Raji (cell line): ENCODE data around the gene SCML1.

ENCODE experiments used
- POLR2A ChIP-seq: IDR thresholded peaks from 2 replicates; pipeline ENCODE4 v1.6.1; 2011; ENCODE audit warnings: low read depth, low read length, control low read depth; ENCODE audit not compliant: insufficient read depth

Gene SCML1

DNA sequence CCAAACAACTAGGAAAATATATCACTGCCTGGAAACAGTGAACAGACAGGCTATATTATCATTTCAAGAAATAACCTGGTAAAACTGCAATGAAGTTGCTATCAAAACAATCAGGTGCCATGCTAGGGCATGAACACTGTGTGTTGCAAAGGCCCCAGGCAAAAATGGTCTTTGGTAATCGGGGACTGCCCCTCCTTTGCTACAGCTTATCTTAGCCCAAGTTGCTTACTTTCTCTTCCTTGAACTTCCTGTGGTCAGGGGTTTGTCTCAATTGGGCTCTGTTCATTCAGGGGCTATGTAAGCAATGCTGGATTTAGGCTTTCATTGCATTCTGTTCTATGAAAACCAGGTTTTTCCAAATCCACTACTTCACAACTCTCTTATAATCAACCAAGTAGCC is 30.4 kb downstream of the SCML1 start:
- no peak for TF ChIP-seq POLR2A

DNA sequence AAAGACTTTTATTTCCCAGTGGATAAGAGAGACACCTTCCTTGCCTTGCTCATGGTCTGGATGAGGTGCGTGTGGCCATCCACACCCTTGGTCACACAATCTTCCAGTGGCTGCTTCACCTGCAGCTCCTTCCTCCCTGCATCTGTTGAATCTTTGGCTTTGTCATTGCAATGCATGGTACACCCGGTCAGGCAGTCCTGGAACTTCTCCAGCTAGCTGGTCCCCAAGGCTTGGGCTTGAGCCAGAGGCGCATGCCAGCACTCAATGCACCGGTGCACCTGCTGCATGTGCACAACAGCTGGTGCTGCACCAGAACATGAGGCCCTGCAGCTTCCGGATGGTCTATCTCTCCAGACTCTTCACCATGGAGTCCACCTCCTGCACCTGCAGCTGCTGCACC is 31.7 kb downstream of the SCML1 start:
- no peak for TF ChIP-seq POLR2A

DNA sequence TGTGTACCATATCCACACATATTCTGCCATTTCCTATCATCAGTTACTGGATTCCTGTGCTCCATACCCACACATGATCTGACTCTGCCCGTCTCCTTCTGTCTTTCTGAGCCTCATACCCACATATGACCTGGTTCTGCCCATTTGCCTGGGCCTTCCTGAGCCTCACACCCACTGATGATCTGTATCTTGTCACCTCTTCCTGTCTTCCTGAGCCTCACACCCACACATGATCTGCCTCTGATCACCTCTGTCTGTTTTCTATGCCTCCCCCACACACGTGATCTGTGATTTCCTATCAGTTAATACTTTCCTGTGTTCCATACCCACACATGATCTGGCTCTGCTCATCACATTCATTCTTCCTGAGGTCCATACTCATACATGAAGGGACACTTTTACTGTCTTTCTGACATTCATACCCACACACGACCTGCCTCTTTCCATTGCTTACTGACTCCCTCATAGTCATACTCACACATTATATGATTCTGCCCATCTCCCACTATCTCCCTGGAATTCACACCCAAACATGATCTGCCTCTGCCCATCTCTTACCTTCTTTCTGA is 32.5 kb downstream of the SCML1 start:
- TF ChIP-seq POLR2A = no peak

GRCh38 chrX:17773221-17773876 is 36.1 kb downstream of the SCML1 start:
- no peak for TF ChIP-seq POLR2A

DNA sequence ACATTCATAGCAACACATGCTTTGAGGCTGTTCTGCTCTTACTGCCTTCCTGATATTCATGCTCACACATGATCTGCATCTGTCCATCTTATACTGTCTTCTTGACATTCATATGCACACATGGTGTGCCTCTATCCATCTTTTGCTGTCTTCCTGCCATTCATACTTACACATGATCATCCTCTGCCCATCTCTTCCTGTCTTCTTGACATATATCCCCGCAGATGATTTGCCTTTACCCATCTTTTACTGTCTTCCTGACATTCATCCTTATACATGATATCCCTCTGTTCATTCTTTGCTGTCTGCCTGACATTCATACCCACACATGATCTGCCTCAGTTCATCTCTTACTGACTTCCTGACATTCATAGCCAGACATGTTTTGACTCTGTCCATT is 36.8 kb downstream of the SCML1 start:
- TF ChIP-seq POLR2A = no peak

DNA sequence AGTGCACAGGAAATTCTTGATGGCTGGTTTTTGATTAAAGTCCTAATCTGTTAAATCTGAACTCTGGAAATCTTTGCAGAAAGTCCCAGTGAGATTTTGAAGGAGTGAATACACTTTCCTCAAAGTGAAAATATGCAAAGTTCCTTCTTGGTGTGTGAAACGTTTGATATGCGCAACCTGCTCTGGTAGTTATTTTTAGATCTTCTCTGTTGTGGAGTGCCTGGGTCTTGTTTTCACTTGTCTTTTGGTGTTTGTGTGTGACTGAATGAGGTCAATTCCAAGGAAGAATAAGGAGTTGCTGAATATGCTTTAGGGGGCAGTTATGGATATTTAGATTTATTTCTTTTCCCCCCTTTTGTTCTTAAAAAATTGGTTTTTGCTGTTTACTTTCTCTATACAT is 41.7 kb downstream of the SCML1 start:
- TF ChIP-seq POLR2A = no peak

GRCh38 chrX:17779434-17779833 is 42.1 kb downstream of the SCML1 start:
- TF ChIP-seq POLR2A = no peak

- no peak for TF ChIP-seq POLR2A
Measured at GRCh38 chrX:17787557-17787956, 50.3 kb downstream of the SCML1 start.

GRCh38 chrX:17788439-17788838 is 51.1 kb downstream of the SCML1 start:
- no peak for TF ChIP-seq POLR2A

DNA sequence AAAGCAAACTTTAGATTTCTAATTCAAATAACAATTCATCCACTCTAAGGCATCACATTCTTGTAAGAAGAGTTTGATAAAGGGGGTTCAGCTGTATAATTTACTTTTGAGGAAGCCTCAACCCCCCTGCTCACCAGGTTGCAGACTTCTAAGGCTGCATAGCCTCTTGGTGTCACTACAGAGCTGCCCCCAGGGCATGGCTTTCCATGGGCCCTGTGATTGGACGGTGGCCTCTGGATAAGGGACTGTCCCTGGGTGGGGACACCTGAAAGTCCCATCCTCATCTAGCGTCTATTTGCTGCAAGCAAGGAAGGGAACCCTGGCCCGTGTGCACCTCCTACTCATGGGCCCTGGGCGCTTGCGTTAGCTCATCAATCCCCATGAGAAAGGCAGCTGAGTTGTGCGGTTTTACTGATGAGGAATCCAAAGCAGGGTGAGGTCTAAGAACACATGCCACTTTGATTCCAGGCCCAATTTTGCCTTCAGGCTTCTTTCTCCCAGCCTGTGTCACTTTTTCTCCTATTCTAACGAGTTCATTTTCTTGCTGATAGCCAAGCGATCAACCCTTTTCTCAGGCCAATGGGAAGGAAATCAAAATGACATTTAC is 51.8 kb downstream of the SCML1 start:
- TF ChIP-seq POLR2A = no peak

GRCh38 chrX:17792826-17793225 is 55.5 kb downstream of the SCML1 start:
- TF ChIP-seq POLR2A = no peak

DNA sequence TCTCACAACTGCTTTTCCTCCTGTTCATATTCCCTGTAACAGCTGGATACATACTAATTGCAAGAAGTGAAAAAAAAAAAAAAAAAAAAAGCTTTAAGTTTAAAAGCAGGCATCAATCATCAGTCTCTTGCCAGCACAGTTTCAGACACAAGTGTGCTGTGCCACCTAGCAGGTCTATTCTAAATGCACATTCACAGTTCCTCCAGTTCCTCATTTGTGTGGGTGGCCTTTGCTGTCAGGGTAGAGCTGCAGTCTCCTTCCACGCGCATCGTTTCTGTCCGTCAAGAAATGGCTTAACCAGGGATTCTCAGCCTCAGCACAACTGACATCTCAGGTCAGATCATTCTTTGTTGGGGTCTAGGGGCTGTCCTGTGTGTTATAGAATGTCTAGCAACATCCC is 61.6 kb downstream of the SCML1 start:
- TF ChIP-seq POLR2A = no peak

DNA sequence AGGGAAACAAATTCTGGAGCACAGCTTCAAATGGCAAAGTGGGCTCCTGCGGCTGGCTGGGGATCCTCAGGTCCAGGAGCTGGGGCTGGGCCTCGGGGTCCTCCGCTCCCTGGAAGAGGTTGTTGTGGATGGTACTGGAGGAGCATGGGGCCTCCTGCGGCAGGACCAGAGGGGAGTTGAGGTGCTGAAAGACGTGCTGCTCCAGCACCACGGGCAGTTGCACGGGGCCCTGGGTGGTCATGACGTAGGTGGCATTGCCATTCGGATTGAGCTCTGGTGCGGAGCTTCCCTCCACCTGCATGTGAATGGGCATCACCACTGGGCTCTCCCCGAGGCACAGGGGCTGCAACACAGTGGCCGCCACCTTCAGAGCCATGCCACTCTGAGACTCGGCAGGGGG is 64.1 kb downstream of the SCML1 start:
- TF ChIP-seq POLR2A = no peak

DNA sequence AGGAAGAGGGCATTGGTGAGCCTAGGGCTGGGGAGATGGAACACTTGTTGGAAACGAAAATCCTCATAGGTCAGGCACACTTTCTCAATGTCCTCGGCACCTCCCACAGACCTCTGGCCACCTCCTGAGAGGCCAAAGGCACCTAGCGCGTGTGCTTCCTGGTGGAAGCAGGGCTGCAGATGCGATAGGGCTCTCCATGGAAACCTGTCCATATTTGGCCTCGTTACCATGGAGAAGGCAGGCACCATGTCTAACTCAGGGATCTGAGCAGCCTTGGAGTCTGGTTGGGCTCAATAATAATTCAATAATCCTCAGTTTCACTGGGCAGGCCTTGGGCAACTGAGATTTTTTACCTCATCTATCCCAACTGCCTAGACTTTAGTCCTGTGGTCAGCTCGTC is 65.5 kb downstream of the SCML1 start:
- TF ChIP-seq POLR2A = no peak

DNA sequence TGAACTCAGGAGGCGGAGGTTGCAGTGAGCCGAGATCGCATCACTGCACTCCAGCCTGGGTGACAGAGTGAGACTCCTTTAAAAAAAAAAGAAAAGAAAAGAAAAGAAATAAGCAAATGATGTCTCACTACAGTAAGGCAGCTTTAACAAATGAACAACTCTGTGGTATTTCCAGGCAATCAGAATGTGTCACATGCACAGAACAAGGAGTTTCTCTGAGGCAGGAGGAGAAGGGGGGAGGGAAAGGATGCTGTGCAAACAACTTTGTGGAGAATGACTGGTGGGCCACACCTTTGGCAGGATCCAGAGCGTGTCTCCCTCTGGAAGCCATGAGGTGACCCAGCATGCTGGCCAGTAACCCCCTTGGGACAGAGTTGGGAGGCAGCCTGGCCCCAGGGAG is 66.2 kb downstream of the SCML1 start:
- TF ChIP-seq POLR2A = no peak
